HCT116 (cell line): ENCODE measurements around the gene TDO2. TPM values are rescaled to one million over a fixed set of nuclear protein-coding genes. Genes with fewer than 3 reads are reported as not detected.

Experiments used
- ATAC-seq: fragments of 200-7000 bp; cut with Tn5 transposase; 2 replicates; pipeline ENCODE4 v1.9.1; 2020; ENCODE audit warnings: mild to moderate bottlenecking, moderate library complexity
- BruUV-seq: library from RNA; stranded (reverse); fragments of 400-500 nt; replicated peaks from 2 replicates; lab custom pipeline; 2021; lab: Mats Ljungman, UMichigan
- CTCF ChIA-PET: fragments of 300-600 bp; sonication (Branson Sonifier 250); formaldehyde crosslinking; loops from one replicate; lab custom pipeline; 2021; ENCODE audit warnings: antibody characterized with exemption; lab: Charles Lee
- POLR2A ChIA-PET: fragments of 300-600, 350-600 bp; sonication (Branson Sonifier 250); formaldehyde crosslinking; loops from one replicate; lab custom pipeline; 2021; ENCODE audit warnings: antibody characterized with exemption; lab: Charles Lee
- RAD21 ChIA-PET, 2 experiments: fragments of 300-600 bp; sonication (Branson Sonifier 250); formaldehyde crosslinking; loops; one replicate each; lab custom pipeline; 2023; ENCODE audit warnings: low total read pairs in 2 of 2; ENCODE audit not compliant: uncharacterized antibody in 2 of 2, unreplicated experiment in 2 of 2, low non-redundant PET in 1 of 2; lab: Charles Lee
- DNase-seq: peaks from one replicate; pipeline ENCODE4 v3.0.0-alpha.2; 2010; ENCODE audit warnings: low read depth, low spot score
- H2AFZ ChIP-seq: fragments of 200-600 bp; shearing (Covaris generic), sonication (generic); 2 replicates; pipeline ENCODE4 v1.6.1; 2017; ENCODE audit warnings: low read depth, mixed run types, mixed read lengths, antibody characterized with exemption, low read length; ENCODE audit not compliant: poor library complexity, severe bottlenecking
- H3K27ac ChIP-seq: 2 replicates; pipeline ENCODE4 v1.5.1; 2012; ENCODE audit warnings: low read depth, low read length
- H3K27me3 ChIP-seq: fragments of 200-600 bp; sonication (generic); 2 replicates; pipeline ENCODE4 v1.6.1; 2016; ENCODE audit warnings: mixed run types, low read length, mixed read lengths; ENCODE audit not compliant: insufficient read depth
- H3K36me3 ChIP-seq, 2 experiments: fragments of 200-500 bp in 1 of 2; fragments of 200-600 bp in 1 of 2; sonication (Bioruptor generic) in 1 of 2; sonication (generic) in 1 of 2; 2 replicates each; pipeline versions ENCODE4 v1.5.1 to v1.6.1; 2014 to 2016; ENCODE audit warnings: low read length in 2 of 2, inconsistent platforms in 1 of 2, mixed read lengths in 1 of 2, mixed run types in 1 of 2; ENCODE audit not compliant: insufficient read depth in 2 of 2, control insufficient read depth in 1 of 2
- H3K4me1 ChIP-seq, 2 experiments: fragments of 200-600 bp in 1 of 2; sonication (generic) in 1 of 2; 2 replicates each; pipeline versions ENCODE4 v1.5.1 to v1.6.1; 2012 to 2017; ENCODE audit warnings: low read length in 2 of 2, inconsistent platforms in 1 of 2, mild to moderate bottlenecking in 1 of 2, mixed read lengths in 1 of 2, mixed run types in 1 of 2, moderate library complexity in 1 of 2; ENCODE audit not compliant: insufficient read depth in 2 of 2, control insufficient read depth in 1 of 2
- H3K4me2 ChIP-seq: fragments of 200-600 bp; sonication (generic); 2 replicates; pipeline ENCODE4 v1.6.1; 2017; ENCODE audit warnings: mixed run types, low read length, mixed read lengths
- H3K4me3 ChIP-seq, 2 experiments: fragments of 200-600 bp in 1 of 2; sonication (generic) in 1 of 2; replicated peaks in 1 of 2; 2 replicates each; pipeline ENCODE4 v1.5.1; 2011 to 2016; ENCODE audit warnings: low read length in 2 of 2, control low read depth in 1 of 2, low read depth in 1 of 2, mild to moderate bottlenecking in 1 of 2, mixed read lengths in 1 of 2, mixed run types in 1 of 2
- H3K79me2 ChIP-seq: fragments of 200-600 bp; sonication (generic); 2 replicates; pipeline ENCODE4 v1.6.1; 2017; ENCODE audit warnings: mild to moderate bottlenecking, mixed run types, low read length, moderate library complexity, mixed read lengths; ENCODE audit not compliant: insufficient read depth
- H3K9ac ChIP-seq: fragments of 200-600 bp; sonication (generic); 2 replicates; pipeline ENCODE4 v1.6.1; 2016; ENCODE audit warnings: low read length, mixed read lengths
- H3K9me2 ChIP-seq: fragments of 200-600 bp; sonication (generic), shearing (Covaris generic); 2 replicates; pipeline ENCODE4 v1.6.1; 2017; ENCODE audit warnings: mixed run types, mild to moderate bottlenecking, moderate library complexity; ENCODE audit not compliant: insufficient read depth
- H3K9me3 ChIP-seq, 2 experiments: fragments of 200-500 bp in 1 of 2; fragments of 200-600 bp in 1 of 2; sonication (Bioruptor generic) in 1 of 2; sonication (generic) in 1 of 2; 2 replicates each; pipeline ENCODE4 v1.6.1; 2014 to 2017; ENCODE audit warnings: low read length in 2 of 2, mixed read lengths in 2 of 2, inconsistent platforms in 1 of 2, low read depth in 1 of 2, mild to moderate bottlenecking in 1 of 2, mixed run types in 1 of 2, moderate library complexity in 1 of 2; ENCODE audit not compliant: control insufficient read depth in 1 of 2, insufficient read depth in 1 of 2
- H4K20me1 ChIP-seq: fragments of 200-600 bp; sonication (generic), shearing (Covaris generic); 2 replicates; pipeline ENCODE4 v1.6.1; 2017; ENCODE audit warnings: mixed run types, mild to moderate bottlenecking, moderate library complexity; ENCODE audit not compliant: insufficient read depth
- CBX3 ChIP-seq: IDR thresholded peaks from 2 replicates; pipeline ENCODE4 v1.6.1; 2012; ENCODE audit warnings: low read depth
- CEBPB ChIP-seq: IDR thresholded peaks from 2 replicates; pipeline ENCODE4 v1.6.1; 2012; ENCODE audit warnings: low read depth
- EGR1 ChIP-seq: IDR thresholded peaks from 2 replicates; pipeline ENCODE4 v1.6.1; 2012; ENCODE audit warnings: low read depth
- ELF1 ChIP-seq: IDR thresholded peaks from 2 replicates; pipeline ENCODE4 v1.6.1; 2012; ENCODE audit warnings: low read depth, borderline replicate concordance
- EZH2 ChIP-seq: fragments of 200-600 bp; sonication (generic); IDR thresholded peaks from 2 replicates; pipeline ENCODE4 v1.6.1; 2017; ENCODE audit warnings: antibody characterized with exemption, mixed run types
- POLR2A ChIP-seq: IDR thresholded peaks from 2 replicates; pipeline ENCODE4 v1.7.0; 2011; ENCODE audit warnings: borderline replicate concordance; ENCODE audit not compliant: insufficient read depth, insufficient read length; ENCODE audit errors: extremely low read depth
- POLR2AphosphoS5 ChIP-seq: IDR thresholded peaks from 2 replicates; pipeline ENCODE4 v1.6.1; 2011; ENCODE audit warnings: mild to moderate bottlenecking, low read depth, low read length, moderate library complexity
- RAD21 ChIP-seq: IDR thresholded peaks from 2 replicates; pipeline ENCODE4 v1.6.1; 2012; ENCODE audit warnings: low read depth, mild to moderate bottlenecking
- SIN3A ChIP-seq: IDR thresholded peaks from 2 replicates; pipeline ENCODE4 v1.6.1; 2012; ENCODE audit warnings: low read depth
- SP1 ChIP-seq: IDR thresholded peaks from 2 replicates; pipeline ENCODE4 v1.6.1; 2012; ENCODE audit warnings: low read depth
- SRF ChIP-seq: IDR thresholded peaks from 2 replicates; pipeline ENCODE4 v1.6.1; 2012; ENCODE audit warnings: low read depth
- TCF7L2 ChIP-seq: IDR thresholded peaks from 2 replicates; pipeline ENCODE4 v1.7.0; 2011; ENCODE audit warnings: borderline replicate concordance, inconsistent platforms; ENCODE audit not compliant: insufficient read depth, insufficient read length; ENCODE audit errors: extremely low read depth
- YY1 ChIP-seq: IDR thresholded peaks from 2 replicates; pipeline ENCODE4 v1.6.1; 2011; ENCODE audit warnings: low read length, low read depth, moderate library complexity, mild to moderate bottlenecking; ENCODE audit not compliant: insufficient replicate concordance; ENCODE audit errors: extremely low read depth
- ZBTB33 ChIP-seq: IDR thresholded peaks from 2 replicates; pipeline ENCODE4 v1.6.1; 2011; ENCODE audit warnings: mild to moderate bottlenecking, low read length, moderate library complexity; ENCODE audit not compliant: insufficient replicate concordance; ENCODE audit errors: extremely low read depth
- ZFX ChIP-seq: fragments of 450-650 bp; IDR thresholded peaks from 2 replicates; pipeline ENCODE4 v1.6.1; 2017
- ZNF274 ChIP-seq: fragments of 200-500 bp; sonication (Bioruptor generic); IDR thresholded peaks from 2 replicates; pipeline ENCODE4 v1.6.1; 2014; ENCODE audit warnings: mild to moderate bottlenecking, low read depth, low read length, inconsistent platforms
- intact Hi-C: fragments of 100-400 bp; cut with micrococcal nuclease; formaldehyde crosslinking; loops from 2 replicates; pipeline ENCODE4 v1.10.0; 2022
- total RNA-seq: library from RNA; stranded (reverse); gene quantifications from one replicate; pipeline ENCODE4 v1.2.1, GENCODE V29; 2021; ENCODE audit not compliant: unreplicated experiment
- TF ChIP-seq, protein P1 (sequence below), 3 experiments: fragments of 200-600 bp in 1 of 3; sonication (generic) in 1 of 3; IDR thresholded peaks in 2 of 3; conservative IDR thresholded peaks in 1 of 3; 2 replicates each; pipeline ENCODE4 v1.5.1; 2012 to 2017; ENCODE audit warnings: low read depth in 2 of 3, low read length in 2 of 3, antibody characterized with exemption in 1 of 3, borderline replicate concordance in 1 of 3, control low read depth in 1 of 3, mild to moderate bottlenecking in 1 of 3, mixed read lengths in 1 of 3, mixed run types in 1 of 3, moderate library complexity in 1 of 3; ENCODE audit not compliant: insufficient read depth in 1 of 3
- TF ChIP-seq, protein P2 (sequence below): IDR thresholded peaks from 2 replicates; pipeline ENCODE4 v1.6.1; 2012
- TF ChIP-seq, protein P3 (sequence below): IDR thresholded peaks from 2 replicates; pipeline ENCODE4 v1.6.1; 2012
- TF ChIP-seq, protein P4 (sequence below): IDR thresholded peaks from 2 replicates; pipeline ENCODE4 v1.6.1; 2012; ENCODE audit warnings: low read depth

Gene TDO2
- total RNA-seq, 1 experiment from 2014 or later = 0.27 TPM

GRCh38 chr4:155924637-155925036 is 21.1 kb downstream of the TDO2 start:
- no peak for ATAC-seq
- no TSS peak for BruUV-seq
- ChIA-PET POLR2A (no interaction called here), RAD21 (no interaction called here), CTCF (no interaction called here)
- Histone ChIP-seq H3K9me3 (no peaks in the 10 kb centered on the region), H3K27ac (no peak overlapping the region), H2AFZ (no peak overlapping the region), H3K4me2 (no peak overlapping the region), H3K9me2 (no peaks in the 10 kb centered on the region), H3K27me3 (no peaks in the 10 kb centered on the region), H4K20me1 (no peaks in the 10 kb centered on the region), H3K9ac (no peak overlapping the region), H3K4me1 (no peaks in the 10 kb centered on the region), H3K79me2 (no peaks in the 10 kb centered on the region)
- no peak for DNase-seq
- no peak for TF ChIP-seq SIN3A
- TF ChIP-seq, protein P1, sequence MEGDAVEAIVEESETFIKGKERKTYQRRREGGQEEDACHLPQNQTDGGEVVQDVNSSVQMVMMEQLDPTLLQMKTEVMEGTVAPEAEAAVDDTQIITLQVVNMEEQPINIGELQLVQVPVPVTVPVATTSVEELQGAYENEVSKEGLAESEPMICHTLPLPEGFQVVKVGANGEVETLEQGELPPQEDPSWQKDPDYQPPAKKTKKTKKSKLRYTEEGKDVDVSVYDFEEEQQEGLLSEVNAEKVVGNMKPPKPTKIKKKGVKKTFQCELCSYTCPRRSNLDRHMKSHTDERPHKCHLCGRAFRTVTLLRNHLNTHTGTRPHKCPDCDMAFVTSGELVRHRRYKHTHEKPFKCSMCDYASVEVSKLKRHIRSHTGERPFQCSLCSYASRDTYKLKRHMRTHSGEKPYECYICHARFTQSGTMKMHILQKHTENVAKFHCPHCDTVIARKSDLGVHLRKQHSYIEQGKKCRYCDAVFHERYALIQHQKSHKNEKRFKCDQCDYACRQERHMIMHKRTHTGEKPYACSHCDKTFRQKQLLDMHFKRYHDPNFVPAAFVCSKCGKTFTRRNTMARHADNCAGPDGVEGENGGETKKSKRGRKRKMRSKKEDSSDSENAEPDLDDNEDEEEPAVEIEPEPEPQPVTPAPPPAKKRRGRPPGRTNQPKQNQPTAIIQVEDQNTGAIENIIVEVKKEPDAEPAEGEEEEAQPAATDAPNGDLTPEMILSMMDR (IDR thresholded peaks at IDR 0.05 in 2 of 3, conservative IDR thresholded peaks at IDR 0.05 in 1 of 3; ENCODE audit: borderline replicate concordance in 1 of 3, insufficient read depth in 1 of 3, low read depth in 2 of 3, low read length in 2 of 3) = no peak
- no peak for TF ChIP-seq EZH2
- no peak for TF ChIP-seq POLR2AphosphoS5
- no peak for TF ChIP-seq POLR2A
- no peak for TF ChIP-seq RAD21
- no peak for TF ChIP-seq SRF
- TF ChIP-seq SP1 = no peak
- TF ChIP-seq, protein P2, sequence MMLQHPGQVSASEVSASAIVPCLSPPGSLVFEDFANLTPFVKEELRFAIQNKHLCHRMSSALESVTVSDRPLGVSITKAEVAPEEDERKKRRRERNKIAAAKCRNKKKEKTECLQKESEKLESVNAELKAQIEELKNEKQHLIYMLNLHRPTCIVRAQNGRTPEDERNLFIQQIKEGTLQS = no peak
- no peak for TF ChIP-seq ZFX
- TF ChIP-seq, protein P3, sequence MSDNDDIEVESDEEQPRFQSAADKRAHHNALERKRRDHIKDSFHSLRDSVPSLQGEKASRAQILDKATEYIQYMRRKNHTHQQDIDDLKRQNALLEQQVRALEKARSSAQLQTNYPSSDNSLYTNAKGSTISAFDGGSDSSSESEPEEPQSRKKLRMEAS = no peak
- TF ChIP-seq ELF1 = no peak
- TF ChIP-seq ZNF274 = no peak
- TF ChIP-seq, protein P4, sequence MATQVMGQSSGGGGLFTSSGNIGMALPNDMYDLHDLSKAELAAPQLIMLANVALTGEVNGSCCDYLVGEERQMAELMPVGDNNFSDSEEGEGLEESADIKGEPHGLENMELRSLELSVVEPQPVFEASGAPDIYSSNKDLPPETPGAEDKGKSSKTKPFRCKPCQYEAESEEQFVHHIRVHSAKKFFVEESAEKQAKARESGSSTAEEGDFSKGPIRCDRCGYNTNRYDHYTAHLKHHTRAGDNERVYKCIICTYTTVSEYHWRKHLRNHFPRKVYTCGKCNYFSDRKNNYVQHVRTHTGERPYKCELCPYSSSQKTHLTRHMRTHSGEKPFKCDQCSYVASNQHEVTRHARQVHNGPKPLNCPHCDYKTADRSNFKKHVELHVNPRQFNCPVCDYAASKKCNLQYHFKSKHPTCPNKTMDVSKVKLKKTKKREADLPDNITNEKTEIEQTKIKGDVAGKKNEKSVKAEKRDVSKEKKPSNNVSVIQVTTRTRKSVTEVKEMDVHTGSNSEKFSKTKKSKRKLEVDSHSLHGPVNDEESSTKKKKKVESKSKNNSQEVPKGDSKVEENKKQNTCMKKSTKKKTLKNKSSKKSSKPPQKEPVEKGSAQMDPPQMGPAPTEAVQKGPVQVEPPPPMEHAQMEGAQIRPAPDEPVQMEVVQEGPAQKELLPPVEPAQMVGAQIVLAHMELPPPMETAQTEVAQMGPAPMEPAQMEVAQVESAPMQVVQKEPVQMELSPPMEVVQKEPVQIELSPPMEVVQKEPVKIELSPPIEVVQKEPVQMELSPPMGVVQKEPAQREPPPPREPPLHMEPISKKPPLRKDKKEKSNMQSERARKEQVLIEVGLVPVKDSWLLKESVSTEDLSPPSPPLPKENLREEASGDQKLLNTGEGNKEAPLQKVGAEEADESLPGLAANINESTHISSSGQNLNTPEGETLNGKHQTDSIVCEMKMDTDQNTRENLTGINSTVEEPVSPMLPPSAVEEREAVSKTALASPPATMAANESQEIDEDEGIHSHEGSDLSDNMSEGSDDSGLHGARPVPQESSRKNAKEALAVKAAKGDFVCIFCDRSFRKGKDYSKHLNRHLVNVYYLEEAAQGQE = no peak
- no peak for TF ChIP-seq EGR1
- TF ChIP-seq CBX3 = no peak
- no peak for TF ChIP-seq TCF7L2
- TF ChIP-seq YY1 = no peak
- TF ChIP-seq CEBPB = no peak
- TF ChIP-seq ZBTB33 = no peak
- TF ChIP-seq, all 23 proteins: peak for 0
- H3K36me3 ChIP-seq = no peaks in the 10 kb centered on the region
- no peak overlapping the region for H3K4me3 ChIP-seq
- intact Hi-C loops = no loop called here
